NK-92 (cell line): ENCODE measurements around the gene PTPRD.

Experiments
- DNase-seq: peaks from one replicate; lab custom pipeline; 2025; ENCODE audit not compliant: unreplicated experiment; lab: John Stamatoyannopoulos, UW

Gene PTPRD

GRCh38 chr9:8754751-8755150 is 1858.1 kb downstream of the PTPRD start:
- DNase-seq, result no peak

GRCh38 chr9:8751406-8751930 is 1861.3 kb downstream of the PTPRD start:
- DNase-seq, result no peak

- no peak for DNase-seq
These were observed 1862.2 kb downstream of the PTPRD start for GRCh38 chr9:8750639-8751051.

- DNase-seq, result no peak
These were observed 1867.5 kb downstream of the PTPRD start for GRCh38 chr9:8745347-8745746.

- DNase-seq, result no peak
These were observed 1873.9 kb downstream of the PTPRD start for GRCh38 chr9:8738945-8739344.

GRCh38 chr9:8736805-8737204 is 1876.0 kb downstream of the PTPRD start:
- DNase-seq, result no peak

GRCh38 chr9:8734760-8735159 is 1878.0 kb downstream of the PTPRD start:
- no peak for DNase-seq

- no peak for DNase-seq
These were observed 1879.5 kb downstream of the PTPRD start for GRCh38 chr9:8733131-8733954.

GRCh38 chr9:8732367-8733075 is 1880.3 kb downstream of the PTPRD start:
- no peak for DNase-seq

GRCh38 chr9:8730618-8731017 is 1882.2 kb downstream of the PTPRD start:
- DNase-seq, result no peak

GRCh38 chr9:8728910-8729309 is 1883.9 kb downstream of the PTPRD start:
- no peak for DNase-seq

- DNase-seq, result no peak
These were observed 1885.6 kb downstream of the PTPRD start for GRCh38 chr9:8727191-8727590.

- DNase-seq, result no peak
These were observed 1886.1 kb downstream of the PTPRD start for GRCh38 chr9:8726692-8727091.

- no peak for DNase-seq
These were observed 1887.2 kb downstream of the PTPRD start for GRCh38 chr9:8725635-8726034.

GRCh38 chr9:8724284-8725018 is 1888.4 kb downstream of the PTPRD start:
- DNase-seq, result no peak

- no peak for DNase-seq
These were observed 1889.6 kb downstream of the PTPRD start for GRCh38 chr9:8723195-8723594.

- DNase-seq, result no peak
These were observed 1892.8 kb downstream of the PTPRD start for GRCh38 chr9:8719833-8720486.

- DNase-seq, result no peak
These were observed 1894.6 kb downstream of the PTPRD start for GRCh38 chr9:8718121-8718725.

- no peak for DNase-seq
These were observed 1895.7 kb downstream of the PTPRD start for GRCh38 chr9:8717146-8717545.

GRCh38 chr9:8715788-8716187 is 1897.0 kb downstream of the PTPRD start:
- no peak for DNase-seq

GRCh38 chr9:8713811-8714165 is 1899.0 kb downstream of the PTPRD start:
- no peak for DNase-seq
